GM19193 (cell line): ENCODE measurements around the gene TEKT1.

ENCODE experiments used
- POLR2A ChIP-seq: IDR thresholded peaks from 4 replicates; pipeline ENCODE4 v1.6.1; 2011; ENCODE audit not compliant: insufficient read depth, insufficient read length; ENCODE audit errors: extremely low read depth

The TEKT1 gene

GRCh38 chr17:6761779-6762178, 69.8 kb downstream of the TEKT1 start:
- no peak for TF ChIP-seq POLR2A

- no peak for TF ChIP-seq POLR2A
These were observed 73.8 kb downstream of the TEKT1 start for GRCh38 chr17:6757747-6758146.

- TF ChIP-seq POLR2A: peak; percentile 30
These were observed 75.0 kb downstream of the TEKT1 start for GRCh38 chr17:6756425-6757031.

GRCh38 chr17:6755731-6756184, 75.8 kb downstream of the TEKT1 start, which contains the start of gene XAF1:
Gene XAF1, plus strand, starts transcription at chr17:6756046. Its CDS starts 33 bp downstream, at chr17:6756079.
- TF ChIP-seq POLR2A: peak; percentile 73

GRCh38 chr17:6755281-6755680, 76.2 kb downstream of the TEKT1 start:
- no peak for TF ChIP-seq POLR2A

GRCh38 chr17:6753546-6753945, 78.0 kb downstream of the TEKT1 start:
- no peak for TF ChIP-seq POLR2A

- no peak for TF ChIP-seq POLR2A
These were observed 78.5 kb downstream of the TEKT1 start for GRCh38 chr17:6753006-6753445.

- no peak for TF ChIP-seq POLR2A
These were observed 79.2 kb downstream of the TEKT1 start for GRCh38 chr17:6752068-6752909.

- no peak for TF ChIP-seq POLR2A
These were observed 82.0 kb downstream of the TEKT1 start for GRCh38 chr17:6749519-6749918.

GRCh38 chr17:6748617-6749016, 82.9 kb downstream of the TEKT1 start:
- no peak for TF ChIP-seq POLR2A
